GM18951 (cell line): ENCODE results near the gene CACNA1C.

ENCODE experiments used
- POLR2A ChIP-seq: IDR thresholded peaks from 4 replicates; pipeline ENCODE4 v1.6.1; 2011; ENCODE audit warnings: mild to moderate bottlenecking; ENCODE audit not compliant: insufficient read length, insufficient read depth; ENCODE audit errors: extremely low read depth
- in situ Hi-C: fragments of 300-500 bp; cut with MboI; formaldehyde crosslinking; loops from one replicate; pipeline ENCODE4 v1.12.0; 2022; ENCODE audit warnings: low sequenced_read_pairs, mixed read lengths, inconsistent platforms; ENCODE audit not compliant: unreplicated experiment

CACNA1C gene

GRCh38 chr12:2431810-2432209, 379.0 kb downstream of the CACNA1C start:
- in situ Hi-C loops = no loop called here
- no peak for TF ChIP-seq POLR2A

- in situ Hi-C loops = no loop called here
- TF ChIP-seq POLR2A = no peak
Observed at GRCh38 chr12:2432856-2433255, 380.1 kb downstream of the CACNA1C start.

- in situ Hi-C loops = no loop called here
- no peak for TF ChIP-seq POLR2A
Observed at GRCh38 chr12:2435511-2435910, 382.7 kb downstream of the CACNA1C start.

- in situ Hi-C loops = no loop called here
- TF ChIP-seq POLR2A = no peak
Observed at GRCh38 chr12:2439332-2440100, 386.7 kb downstream of the CACNA1C start.

GRCh38 chr12:2443776-2444175, 391.0 kb downstream of the CACNA1C start:
- in situ Hi-C loops = no loop called here
- TF ChIP-seq POLR2A = no peak

- in situ Hi-C loops = no loop called here
- no peak for TF ChIP-seq POLR2A
Observed at GRCh38 chr12:2445968-2446367, 393.2 kb downstream of the CACNA1C start.

GRCh38 chr12:2447861-2448260, 395.1 kb downstream of the CACNA1C start:
- in situ Hi-C loops = no loop called here
- TF ChIP-seq POLR2A = no peak

GRCh38 chr12:2449586-2449985, 396.8 kb downstream of the CACNA1C start:
- no peak for TF ChIP-seq POLR2A
- in situ Hi-C loops = no loop called here

GRCh38 chr12:2450553-2450952, 397.8 kb downstream of the CACNA1C start:
- in situ Hi-C loops = no loop called here
- no peak for TF ChIP-seq POLR2A

GRCh38 chr12:2451025-2451424, 398.2 kb downstream of the CACNA1C start:
- in situ Hi-C loops = no loop called here
- no peak for TF ChIP-seq POLR2A

GRCh38 chr12:2451497-2451896, 398.7 kb downstream of the CACNA1C start:
- TF ChIP-seq POLR2A = no peak

GRCh38 chr12:2453076-2453760, 400.4 kb downstream of the CACNA1C start:
- in situ Hi-C loops = no loop called here
- TF ChIP-seq POLR2A = no peak

More at GRCh38 chr12:2451497-2451896, 398.7 kb downstream of the CACNA1C start:
- in situ Hi-C loops = no loop called here

GRCh38 chr12:2453761-2454090, 400.9 kb downstream of the CACNA1C start:
- TF ChIP-seq POLR2A = no peak
- in situ Hi-C loops = no loop called here

- no peak for TF ChIP-seq POLR2A
- in situ Hi-C loops = no loop called here
Observed at GRCh38 chr12:2454601-2455177, 401.9 kb downstream of the CACNA1C start.
